PC-9 (cell line): ENCODE measurements around the gene CD99L2. TPM values are rescaled to one million over a fixed set of nuclear protein-coding genes. Genes with fewer than 3 reads are reported as not detected.

Source experiments
- BruUV-seq: library from RNA; stranded (reverse); fragments of 400-500 nt; replicated peaks from 2 replicates; lab custom pipeline; 2021; lab: Mats Ljungman, UMichigan
- CTCF ChIA-PET: fragments of 300-600 bp; sonication (Branson Sonifier 250); formaldehyde crosslinking; loops from one replicate; lab custom pipeline; 2022; ENCODE audit warnings: antibody characterized with exemption; lab: Charles Lee
- POLR2A ChIA-PET: fragments of 300-600 bp; sonication (Branson Sonifier 250); formaldehyde crosslinking; loops from one replicate; lab custom pipeline; 2022; ENCODE audit warnings: antibody characterized with exemption; ENCODE audit not compliant: unreplicated experiment; lab: Charles Lee
- DNase-seq, 2 experiments: peaks; one replicate each; pipeline versions ENCODE4 v3.0.0 to v3.0.0-alpha.2; 2015 to 2022; ENCODE audit warnings: mixed read lengths in 1 of 2
- H2AFZ ChIP-seq: fragments of 200-600 bp; sonication (generic); 2 replicates; pipeline ENCODE4 v1.8.1; 2017; ENCODE audit warnings: antibody characterized with exemption
- H3F3A ChIP-seq: fragments of 200-600 bp; sonication (generic); 2 replicates; pipeline ENCODE4 v1.8.1; 2017; ENCODE audit warnings: antibody characterized with exemption, mild to moderate bottlenecking, low read depth; ENCODE audit not compliant: insufficient read depth
- H3K27ac ChIP-seq: fragments of 200-600 bp; sonication (generic); 2 replicates; pipeline ENCODE4 v1.6.1; 2016; ENCODE audit warnings: mixed run types
- H3K27me3 ChIP-seq: fragments of 200-600 bp; sonication (generic); 2 replicates; pipeline ENCODE4 v1.6.1; 2016; ENCODE audit warnings: low read depth, mixed run types; ENCODE audit not compliant: insufficient read depth
- H3K36me3 ChIP-seq: fragments of 200-600 bp; sonication (generic); 2 replicates; pipeline ENCODE4 v1.6.1; 2016; ENCODE audit warnings: low read depth, mixed run types
- H3K4me1 ChIP-seq: fragments of 200-600 bp; sonication (generic); replicated peaks from 2 replicates; pipeline ENCODE4 v1.6.1; 2016; ENCODE audit warnings: mixed run types; ENCODE audit not compliant: insufficient read depth
- H3K4me2 ChIP-seq: fragments of 200-600 bp; sonication (generic); 2 replicates; pipeline ENCODE4 v1.6.1; 2017; ENCODE audit warnings: mixed run types
- H3K4me3 ChIP-seq: fragments of 200-600 bp; sonication (generic); 2 replicates; pipeline ENCODE4 v1.6.1; 2016; ENCODE audit warnings: mixed run types
- H3K79me2 ChIP-seq: fragments of 200-600 bp; sonication (generic); 2 replicates; pipeline ENCODE4 v1.6.1; 2017; ENCODE audit warnings: low read depth, mixed run types
- H3K9me2 ChIP-seq: fragments of 200-600 bp; sonication (generic); 2 replicates; pipeline ENCODE4 v1.8.1; 2017; ENCODE audit warnings: mild to moderate bottlenecking; ENCODE audit not compliant: insufficient read depth
- H3K9me3 ChIP-seq: fragments of 200-600 bp; sonication (generic); 2 replicates; pipeline ENCODE4 v1.8.1; 2016; ENCODE audit warnings: low read depth; ENCODE audit not compliant: insufficient read depth
- H4K20me1 ChIP-seq: fragments of 200-600 bp; sonication (generic); 2 replicates; pipeline ENCODE4 v1.8.1; 2017; ENCODE audit not compliant: insufficient read depth
- EZH2 ChIP-seq: fragments of 200-600 bp; sonication (generic); IDR thresholded peaks from 2 replicates; pipeline ENCODE4 v1.8.0; 2017; ENCODE audit warnings: antibody characterized with exemption, low read depth
- intact Hi-C: fragments of 100-400 bp; cut with micrococcal nuclease; formaldehyde crosslinking; loops from one replicate; pipeline ENCODE4 v1.10.0; 2022; ENCODE audit not compliant: unreplicated experiment
- total RNA-seq: library from RNA; stranded (reverse); gene quantifications from 2 replicates; pipeline ENCODE4 v1.2.3, GENCODE V29; 2021
- TF ChIP-seq, protein P1 (sequence below): fragments of 200-600 bp; sonication (generic); conservative IDR thresholded peaks from 2 replicates; pipeline ENCODE4 v1.6.1; 2017; ENCODE audit warnings: mixed run types, antibody characterized with exemption, mild to moderate bottlenecking, moderate library complexity

CD99L2 gene
- total RNA-seq, 1 experiment from 2014 or later: 22.5 TPM

GRCh38 chrX:150906694-150907093 lies 8.2 kb upstream of the CD99L2 start:
- no peaks in the 10 kb centered on the region for H3K36me3 ChIP-seq
- no peak for TF ChIP-seq EZH2
- TF ChIP-seq, protein P1, sequence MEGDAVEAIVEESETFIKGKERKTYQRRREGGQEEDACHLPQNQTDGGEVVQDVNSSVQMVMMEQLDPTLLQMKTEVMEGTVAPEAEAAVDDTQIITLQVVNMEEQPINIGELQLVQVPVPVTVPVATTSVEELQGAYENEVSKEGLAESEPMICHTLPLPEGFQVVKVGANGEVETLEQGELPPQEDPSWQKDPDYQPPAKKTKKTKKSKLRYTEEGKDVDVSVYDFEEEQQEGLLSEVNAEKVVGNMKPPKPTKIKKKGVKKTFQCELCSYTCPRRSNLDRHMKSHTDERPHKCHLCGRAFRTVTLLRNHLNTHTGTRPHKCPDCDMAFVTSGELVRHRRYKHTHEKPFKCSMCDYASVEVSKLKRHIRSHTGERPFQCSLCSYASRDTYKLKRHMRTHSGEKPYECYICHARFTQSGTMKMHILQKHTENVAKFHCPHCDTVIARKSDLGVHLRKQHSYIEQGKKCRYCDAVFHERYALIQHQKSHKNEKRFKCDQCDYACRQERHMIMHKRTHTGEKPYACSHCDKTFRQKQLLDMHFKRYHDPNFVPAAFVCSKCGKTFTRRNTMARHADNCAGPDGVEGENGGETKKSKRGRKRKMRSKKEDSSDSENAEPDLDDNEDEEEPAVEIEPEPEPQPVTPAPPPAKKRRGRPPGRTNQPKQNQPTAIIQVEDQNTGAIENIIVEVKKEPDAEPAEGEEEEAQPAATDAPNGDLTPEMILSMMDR: no peak
- ChIA-PET POLR2A (no interaction called here), CTCF (no interaction called here)
- no peak overlapping the region for H2AFZ ChIP-seq
- H3K9me2 ChIP-seq: no peaks in the 10 kb centered on the region
- no TSS peak for BruUV-seq
- H3K4me2 ChIP-seq: no peak overlapping the region
- no peaks in the 10 kb centered on the region for H3K4me1 ChIP-seq
- no peaks in the 10 kb centered on the region for H4K20me1 ChIP-seq
- no peaks in the 10 kb centered on the region for H3K9me3 ChIP-seq
- H3K79me2 ChIP-seq: no peaks in the 10 kb centered on the region
- DNase-seq: no peak
- no peaks in the 10 kb centered on the region for H3F3A ChIP-seq
- H3K27me3 ChIP-seq: peaks cover 22% of the 10 kb centered on the region
- no peak overlapping the region for H3K27ac ChIP-seq
- no peak overlapping the region for H3K4me3 ChIP-seq
- intact Hi-C loops: no loop called here

DNA sequence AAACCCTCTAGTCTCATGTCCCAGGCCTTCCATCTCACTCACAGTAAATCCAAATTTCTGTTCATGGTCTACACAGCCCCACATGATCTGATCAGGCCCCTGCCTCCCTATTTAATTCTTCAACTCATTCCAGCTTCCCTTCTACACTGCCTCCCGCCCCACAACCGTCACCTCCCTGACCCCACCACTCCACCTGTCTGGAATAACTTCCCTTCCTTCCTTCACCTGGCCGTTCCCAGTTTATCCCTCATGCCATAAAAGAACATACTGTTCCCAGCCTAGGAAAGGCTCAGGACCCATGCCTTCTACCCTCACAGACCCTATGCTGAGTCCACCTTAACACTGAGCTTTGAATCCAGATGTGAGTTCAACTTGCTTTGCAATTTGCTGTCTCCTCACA lies 6.8 kb upstream of the CD99L2 start:
- H3K9me2 ChIP-seq: no peaks in the 10 kb centered on the region
- H3K4me1 ChIP-seq: no peaks in the 10 kb centered on the region
- H3K9me3 ChIP-seq: no peaks in the 10 kb centered on the region
- no peak for TF ChIP-seq EZH2
- TF ChIP-seq, protein P1: no peak
- intact Hi-C loops: no loop called here
- no peak overlapping the region for H3K4me3 ChIP-seq
- no peaks in the 10 kb centered on the region for H3K36me3 ChIP-seq
- H3K4me2 ChIP-seq: no peak overlapping the region
- CTCF ChIA-PET: no interaction called here
- POLR2A ChIA-PET: no interaction called here
- no peaks in the 10 kb centered on the region for H3F3A ChIP-seq
- H3K27ac ChIP-seq: no peak overlapping the region
- H3K79me2 ChIP-seq: no peaks in the 10 kb centered on the region
- BruUV-seq: no TSS peak
- peaks cover 22% of the 10 kb centered on the region for H3K27me3 ChIP-seq
- DNase-seq: no peak
- no peak overlapping the region for H2AFZ ChIP-seq
- H4K20me1 ChIP-seq: no peaks in the 10 kb centered on the region

- H3K79me2 ChIP-seq: no peaks in the 10 kb centered on the region
- H3F3A ChIP-seq: no peaks in the 10 kb centered on the region
- no TSS peak for BruUV-seq
- no peaks in the 10 kb centered on the region for H3K36me3 ChIP-seq
- intact Hi-C loops: no loop called here
- DNase-seq: no peak
- no peaks in the 10 kb centered on the region for H3K9me2 ChIP-seq
- ChIA-PET CTCF (no interaction called here), POLR2A (no interaction called here)
- no peaks in the 10 kb centered on the region for H3K4me1 ChIP-seq
- TF ChIP-seq, protein P1: no peak
- peaks cover 22% of the 10 kb centered on the region for H3K27me3 ChIP-seq
- H3K4me2 ChIP-seq: no peak overlapping the region
- no peaks in the 10 kb centered on the region for H3K9me3 ChIP-seq
- H3K4me3 ChIP-seq: no peak overlapping the region
- H4K20me1 ChIP-seq: no peaks in the 10 kb centered on the region
- no peak overlapping the region for H2AFZ ChIP-seq
- H3K27ac ChIP-seq: no peak overlapping the region
These were observed 4.6 kb upstream of the CD99L2 start for GRCh38 chrX:150903110-150903508.
